MM.1S (cell line): ENCODE data around the gene LCE4A.

Experiments used
- EZH2phosphoT487 ChIP-seq: fragments of 300-600 bp; sonication (generic); IDR thresholded peaks from 2 replicates; pipeline ENCODE4 v1.6.1; 2018; ENCODE audit warnings: antibody characterized with exemption, low read length
- TF ChIP-seq, protein P1 (sequence below): fragments of 300-600 bp; sonication (generic); IDR thresholded peaks from 2 replicates; pipeline ENCODE4 v1.5.1; 2016; ENCODE audit warnings: antibody characterized with exemption, low read length, mixed read lengths

DNA sequence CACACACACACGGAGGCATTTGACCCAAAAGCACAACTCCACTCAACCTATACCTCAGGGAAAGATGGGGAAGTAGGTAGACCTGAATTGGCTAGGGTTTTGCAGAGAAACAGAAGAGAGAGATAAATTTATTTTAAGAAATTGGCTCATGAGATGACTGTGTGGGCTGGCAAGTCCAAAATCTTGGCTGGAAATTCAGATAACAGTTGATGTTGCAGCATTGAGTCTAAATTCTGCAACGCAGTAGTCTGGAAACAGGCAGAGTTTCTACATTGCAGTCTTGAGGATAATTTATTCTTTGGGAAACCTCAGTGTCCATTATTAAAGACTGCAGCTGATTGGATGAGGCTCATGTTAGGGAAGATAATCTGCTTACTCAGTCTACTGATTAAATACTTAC is 26.3 kb upstream of the LCE4A start:
- TF ChIP-seq, protein P1, sequence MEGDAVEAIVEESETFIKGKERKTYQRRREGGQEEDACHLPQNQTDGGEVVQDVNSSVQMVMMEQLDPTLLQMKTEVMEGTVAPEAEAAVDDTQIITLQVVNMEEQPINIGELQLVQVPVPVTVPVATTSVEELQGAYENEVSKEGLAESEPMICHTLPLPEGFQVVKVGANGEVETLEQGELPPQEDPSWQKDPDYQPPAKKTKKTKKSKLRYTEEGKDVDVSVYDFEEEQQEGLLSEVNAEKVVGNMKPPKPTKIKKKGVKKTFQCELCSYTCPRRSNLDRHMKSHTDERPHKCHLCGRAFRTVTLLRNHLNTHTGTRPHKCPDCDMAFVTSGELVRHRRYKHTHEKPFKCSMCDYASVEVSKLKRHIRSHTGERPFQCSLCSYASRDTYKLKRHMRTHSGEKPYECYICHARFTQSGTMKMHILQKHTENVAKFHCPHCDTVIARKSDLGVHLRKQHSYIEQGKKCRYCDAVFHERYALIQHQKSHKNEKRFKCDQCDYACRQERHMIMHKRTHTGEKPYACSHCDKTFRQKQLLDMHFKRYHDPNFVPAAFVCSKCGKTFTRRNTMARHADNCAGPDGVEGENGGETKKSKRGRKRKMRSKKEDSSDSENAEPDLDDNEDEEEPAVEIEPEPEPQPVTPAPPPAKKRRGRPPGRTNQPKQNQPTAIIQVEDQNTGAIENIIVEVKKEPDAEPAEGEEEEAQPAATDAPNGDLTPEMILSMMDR: no peak
- TF ChIP-seq EZH2phosphoT487: no peak
